Thyroid gland (tissue), 4 donors: Measurements from ENCODE around the gene XRCC6. TPM values are rescaled to one million over a fixed set of nuclear protein-coding genes. Genes with fewer than 3 reads are reported as not detected.
"Not testable (repeated sequence)": the region's sequence is repeated elsewhere in the genome, so short reads cannot be mapped to it uniquely, and the experiment has no call there.

ENCODE experiments used
- DNase-seq, 2 donors: peaks; one replicate each; pipeline ENCODE4 v3.0.0-alpha.2; 2019
- H3K27ac ChIP-seq, 3 donors: fragments of 200-600 bp; sonication (generic); 1 replicate in 2 of 3; 2 replicates in 1 of 3; pipeline ENCODE4 v1.5.1; 2016 to 2019; ENCODE audit warnings: mild to moderate bottlenecking in 1 of 3, moderate library complexity in 1 of 3
- H3K27me3 ChIP-seq: fragments of 200-600 bp; sonication (generic); one replicate; pipeline ENCODE4 v1.5.1; 2019
- H3K36me3 ChIP-seq, 2 donors: fragments of 200-600 bp; sonication (generic); one replicate each; pipeline ENCODE4 v1.5.1; 2016 to 2019
- H3K4me1 ChIP-seq, 2 donors: fragments of 200-600 bp; sonication (generic); one replicate each; pipeline ENCODE4 v1.5.1; 2017 to 2019
- H3K4me3 ChIP-seq, 3 donors: fragments of 200-600 bp; sonication (generic); replicated peaks in 1 of 3; 1 replicate in 2 of 3; 2 replicates in 1 of 3; pipeline ENCODE4 v1.5.1; 2016; ENCODE audit warnings: mild to moderate bottlenecking in 1 of 3
- H3K9me3 ChIP-seq: fragments of 200-600 bp; sonication (generic); one replicate; pipeline ENCODE4 v1.5.1; 2017
- POLR2A ChIP-seq, 2 donors: fragments of 450-650 bp; IDR thresholded peaks; one replicate each; pipeline ENCODE4 v1.6.1; 2017; ENCODE audit warnings: antibody characterized with exemption in 2 of 2, mild to moderate bottlenecking in 2 of 2, moderate library complexity in 1 of 2
- WGBS, 2 donors: methylation state at CpG; one replicate each; pipeline ENCODE4 v1.1.5; 2017; 5-methylcytosine and 5-hydroxymethylcytosine counted together
- intact Hi-C: fragments of 100-400 bp; cut with DNase I; formaldehyde crosslinking; loops from one replicate; pipeline ENCODE4 v1.15.1; 2023
- total RNA-seq, 4 donors: library from RNA; depleted of rRNA; stranded (reverse); fragments of >200 nt; gene quantifications; one replicate each; pipeline ENCODE4 v1.2.3, GENCODE V29; 2016
- TF ChIP-seq, protein P1 (sequence below), 6 experiments: fragments of 200-600 bp in 3 of 6; fragments of 450-650 bp in 3 of 6; sonication (generic) in 3 of 6; IDR thresholded peaks; one replicate each; pipeline ENCODE4 v1.5.1; 2016 to 2019; ENCODE audit warnings: antibody characterized with exemption in 6 of 6, mild to moderate bottlenecking in 2 of 6, inconsistent platforms in 1 of 6, moderate library complexity in 1 of 6

XRCC6 gene
- total RNA-seq, 4 donors from 2014 or later: 171 to 220 (median 195) TPM

DNA sequence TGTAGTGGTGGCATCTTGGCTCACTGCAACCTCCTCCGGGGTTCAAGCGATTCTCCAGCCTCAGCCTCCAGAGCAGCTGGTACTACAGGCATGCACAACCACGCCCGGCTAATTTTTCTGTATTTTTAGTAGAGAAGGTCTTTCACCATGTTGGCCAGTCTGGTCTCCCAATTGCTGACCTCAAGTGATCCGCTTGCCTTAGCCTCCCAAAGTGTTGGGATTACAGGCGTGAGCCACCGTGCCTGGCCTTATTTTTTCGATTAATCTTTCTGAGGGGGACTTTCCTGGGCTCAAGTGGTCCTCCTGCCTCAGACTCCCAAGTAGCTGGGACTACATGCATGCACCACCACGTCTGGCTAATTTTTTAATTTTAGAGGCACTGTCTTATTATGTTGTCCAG lies 62.0 kb downstream of the XRCC6 start:
- 91 to 95% methylated on average over 9 of the region's 9 CpGs for WGBS, 2 donors
- TF ChIP-seq, protein P1, sequence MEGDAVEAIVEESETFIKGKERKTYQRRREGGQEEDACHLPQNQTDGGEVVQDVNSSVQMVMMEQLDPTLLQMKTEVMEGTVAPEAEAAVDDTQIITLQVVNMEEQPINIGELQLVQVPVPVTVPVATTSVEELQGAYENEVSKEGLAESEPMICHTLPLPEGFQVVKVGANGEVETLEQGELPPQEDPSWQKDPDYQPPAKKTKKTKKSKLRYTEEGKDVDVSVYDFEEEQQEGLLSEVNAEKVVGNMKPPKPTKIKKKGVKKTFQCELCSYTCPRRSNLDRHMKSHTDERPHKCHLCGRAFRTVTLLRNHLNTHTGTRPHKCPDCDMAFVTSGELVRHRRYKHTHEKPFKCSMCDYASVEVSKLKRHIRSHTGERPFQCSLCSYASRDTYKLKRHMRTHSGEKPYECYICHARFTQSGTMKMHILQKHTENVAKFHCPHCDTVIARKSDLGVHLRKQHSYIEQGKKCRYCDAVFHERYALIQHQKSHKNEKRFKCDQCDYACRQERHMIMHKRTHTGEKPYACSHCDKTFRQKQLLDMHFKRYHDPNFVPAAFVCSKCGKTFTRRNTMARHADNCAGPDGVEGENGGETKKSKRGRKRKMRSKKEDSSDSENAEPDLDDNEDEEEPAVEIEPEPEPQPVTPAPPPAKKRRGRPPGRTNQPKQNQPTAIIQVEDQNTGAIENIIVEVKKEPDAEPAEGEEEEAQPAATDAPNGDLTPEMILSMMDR (IDR thresholded peaks at IDR 0.05): no peak
- no peak for TF ChIP-seq POLR2A (IDR thresholded peaks at IDR 0.05)
- intact Hi-C loops: no loop called here
- peak overlapping the region in 1 of 3 donors; percentile 54 for H3K4me3 ChIP-seq
- H3K27ac ChIP-seq: peak overlapping the region in 2 of 3 donors; percentile 88 to 89
- no peaks in the 10 kb centered on the region for H3K27me3 ChIP-seq
- peaks cover 9 to 14% of the 10 kb centered on the region in 2 donors for H3K4me1 ChIP-seq
- no peak for DNase-seq
- H3K9me3 ChIP-seq: no peaks in the 10 kb centered on the region
- peaks cover 10 to 22% of the 10 kb centered on the region in 2 donors for H3K36me3 ChIP-seq

DNA sequence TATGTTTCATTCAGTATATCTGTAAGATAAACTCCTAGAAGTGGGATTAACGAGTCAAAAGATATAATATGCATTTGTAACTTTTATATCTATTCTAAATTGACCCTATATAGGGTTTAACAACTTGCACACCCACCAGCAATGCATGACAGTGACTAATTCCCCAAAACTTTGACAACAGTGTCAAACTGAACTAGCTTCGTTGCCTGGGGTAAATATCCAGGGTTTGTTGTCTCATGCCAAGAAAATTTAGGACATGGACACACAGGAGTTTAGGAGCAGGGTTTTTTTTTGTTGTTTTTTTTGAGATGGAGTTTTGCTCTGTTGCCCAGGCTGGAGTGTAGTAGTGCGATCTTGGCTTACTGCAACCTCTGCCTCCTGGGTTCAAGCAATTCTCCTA lies 62.5 kb downstream of the XRCC6 start:
- Histone ChIP-seq H3K36me3 (peaks cover 4 to 17% of the 10 kb centered on the region in 2 donors), H3K27ac (no peak overlapping the region), H3K4me1 (peaks cover 10 to 14% of the 10 kb centered on the region in 2 donors), H3K9me3 (no peaks in the 10 kb centered on the region), H3K4me3 (no peak overlapping the region), H3K27me3 (no peaks in the 10 kb centered on the region)
- no peak for TF ChIP-seq POLR2A (IDR thresholded peaks at IDR 0.05)
- TF ChIP-seq, protein P1 (IDR thresholded peaks at IDR 0.05): no peak
- WGBS, 2 donors: 89 to 93% methylated on average over 3 of the region's 3 CpGs
- intact Hi-C loops: no loop called here
- DNase-seq: no peak

DNA sequence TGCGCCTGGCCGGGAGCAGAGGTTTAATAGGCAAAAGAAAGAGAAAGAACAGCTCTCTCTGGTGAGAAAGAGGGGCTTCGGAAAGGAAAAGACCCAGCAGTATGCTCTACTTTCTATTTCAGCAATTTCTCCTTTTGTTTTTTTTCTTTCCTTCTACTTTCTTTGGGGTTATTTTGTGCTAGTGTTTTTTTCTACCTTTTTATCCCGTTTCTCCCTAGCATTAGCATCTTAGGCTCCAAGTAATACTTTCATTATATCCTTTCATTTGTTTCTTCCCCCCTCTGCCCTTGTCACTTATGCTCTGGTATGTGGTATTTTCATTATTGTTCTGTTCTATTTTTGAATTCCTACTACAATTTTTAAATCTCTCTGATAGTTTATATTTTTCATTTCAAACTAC lies 63.1 kb downstream of the XRCC6 start:
- Histone ChIP-seq H3K27me3 (no peaks in the 10 kb centered on the region), H3K4me1 (peaks cover 10 to 14% of the 10 kb centered on the region in 2 donors), H3K9me3 (no peaks in the 10 kb centered on the region), H3K4me3 (no peak overlapping the region), H3K27ac (no peak overlapping the region), H3K36me3 (peaks cover under 1 to 11% of the 10 kb centered on the region in 2 donors)
- TF ChIP-seq POLR2A (IDR thresholded peaks at IDR 0.05): no peak
- TF ChIP-seq, protein P1 (IDR thresholded peaks at IDR 0.05): no peak
- no peak for DNase-seq
- 87 to 93% methylated on average over 4 of the region's 4 CpGs for WGBS, 2 donors
- intact Hi-C loops: no loop called here

DNA sequence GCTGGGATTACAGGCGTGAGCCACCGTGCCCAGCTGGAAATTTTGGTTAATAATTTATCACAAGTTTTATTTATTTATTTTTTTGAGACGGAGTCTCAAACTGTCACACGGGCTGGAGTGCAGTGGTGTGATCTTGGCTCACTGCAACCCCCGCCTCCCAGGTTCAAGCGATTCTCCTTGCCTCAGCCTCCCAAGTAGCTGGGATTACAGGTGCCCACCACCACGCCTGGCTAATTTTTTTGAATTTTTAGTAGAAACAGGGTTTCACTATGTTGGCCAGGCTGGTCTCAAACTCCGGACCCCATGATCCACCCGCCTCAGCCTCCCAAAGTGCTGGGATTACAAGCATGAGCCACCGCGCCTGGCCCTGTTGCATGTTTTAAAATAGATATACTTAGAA lies 65.8 kb downstream of the XRCC6 start:
- intact Hi-C loops, H3K27ac ChIP-seq, H3K9me3 ChIP-seq, DNase-seq, H3K27me3 ChIP-seq, H3K36me3 ChIP-seq, H3K4me3 ChIP-seq: not testable (repeated sequence)
- H3K4me1 ChIP-seq: peaks cover 10 to 14% of the 10 kb centered on the region in 2 donors
- WGBS, 2 donors: 96% methylated on average over 11 of the region's 11 CpGs

DNA sequence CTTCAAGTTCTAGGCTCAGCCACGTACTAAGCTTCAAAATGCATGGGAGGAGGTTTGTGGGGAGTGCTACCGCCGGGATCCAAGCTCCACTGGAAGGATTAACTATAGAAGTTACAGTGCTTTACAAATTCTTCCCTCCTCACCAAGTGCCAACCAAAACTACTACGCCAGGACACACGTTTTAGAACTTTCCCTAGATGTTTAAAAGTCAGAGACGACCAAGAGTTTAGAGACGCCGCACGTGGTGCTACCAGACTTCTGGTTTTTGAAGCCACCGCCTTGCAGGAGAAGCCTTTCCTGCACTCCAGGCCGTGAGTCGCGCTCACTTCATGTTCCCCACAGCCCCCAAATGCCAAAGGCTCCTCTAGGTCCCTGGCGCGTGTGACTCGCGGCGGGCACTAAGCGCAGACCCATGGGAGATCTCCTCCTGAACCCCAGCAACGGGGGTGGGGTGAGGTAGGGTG lies 66.8 kb downstream of the XRCC6 start:
- Histone ChIP-seq H3K4me3 (peak overlapping the region; percentile 34 to 83 (median 66)), H3K27ac (peak overlapping the region; percentile 94 to 99 (median 96)), H3K4me1 (peaks cover 10 to 11% of the 10 kb centered on the region in 2 donors), H3K27me3 (no peaks in the 10 kb centered on the region), H3K36me3 (no peaks in the 10 kb centered on the region), H3K9me3 (no peaks in the 10 kb centered on the region)
- DNase-seq: peak; percentile 30 to 34
- no peak for TF ChIP-seq POLR2A (IDR thresholded peaks at IDR 0.05)
- TF ChIP-seq, protein P1 (IDR thresholded peaks at IDR 0.05): no peak
- intact Hi-C loops: no loop called here
- WGBS, 2 donors: 1% methylated on average over 17 to 19 of the region's 20 CpGs
